Activated T-cell treated with anti-CD3 and anti-CD28 coated beads, Interleukin-2, amount 50 U/mL, for 4 hours (primary cell): Measurements from ENCODE around the gene LRRC63. TPM values are rescaled to one million over a fixed set of nuclear protein-coding genes. Genes with fewer than 3 reads are reported as not detected.

ENCODE experiments used
- ATAC-seq, 2 donors: fragments of 200-7000 bp; cut with Tn5 transposase; one replicate each; pipeline ENCODE4 v1.10.0; 2021
- DNase-seq: peaks from one replicate; pipeline ENCODE4 v3.0.0-alpha.2; 2020
- H3K27me3 Mint-ChIP-seq: one replicate; pipeline ENCODE4 v1.8.0; 2021; ENCODE audit warnings: low read depth, mixed read lengths
- H3K36me3 Mint-ChIP-seq: one replicate; pipeline ENCODE4 v1.8.0; 2022; ENCODE audit warnings: mixed read lengths; ENCODE audit not compliant: insufficient read depth
- H3K4me1 Mint-ChIP-seq: one replicate; pipeline ENCODE4 v1.8.0; 2021; ENCODE audit warnings: low read depth, mixed read lengths
- H3K4me3 Mint-ChIP-seq: one replicate; pipeline ENCODE4 v1.8.0; 2021; ENCODE audit warnings: mild to moderate bottlenecking, moderate library complexity, mixed read lengths
- H3K9me3 Mint-ChIP-seq: one replicate; pipeline ENCODE4 v1.8.0; 2021; ENCODE audit warnings: mixed read lengths
- total RNA-seq, 3 donors: library from RNA; stranded (reverse); gene quantifications; one replicate each; pipeline ENCODE4 v1.2.1, GENCODE V29; 2021

The LRRC63 gene
- total RNA-seq, 3 donors from 2014 or later, result 0.16 TPM; not detected in 2

GRCh38 chr13:46320406-46320805, 108.7 kb downstream of the LRRC63 start:
- no peak for DNase-seq
- peaks cover 28% of the 10 kb centered on the region for H3K4me1 Mint-ChIP-seq
- peaks cover 2% of the 10 kb centered on the region for H3K27me3 Mint-ChIP-seq
- ATAC-seq, result peak in 1 of 2 donors; percentile 20
- H3K4me3 Mint-ChIP-seq, result peak overlapping the region; percentile 78
- peaks cover 7% of the 10 kb centered on the region for H3K36me3 Mint-ChIP-seq
- no peaks in the 10 kb centered on the region for H3K9me3 Mint-ChIP-seq

DNA sequence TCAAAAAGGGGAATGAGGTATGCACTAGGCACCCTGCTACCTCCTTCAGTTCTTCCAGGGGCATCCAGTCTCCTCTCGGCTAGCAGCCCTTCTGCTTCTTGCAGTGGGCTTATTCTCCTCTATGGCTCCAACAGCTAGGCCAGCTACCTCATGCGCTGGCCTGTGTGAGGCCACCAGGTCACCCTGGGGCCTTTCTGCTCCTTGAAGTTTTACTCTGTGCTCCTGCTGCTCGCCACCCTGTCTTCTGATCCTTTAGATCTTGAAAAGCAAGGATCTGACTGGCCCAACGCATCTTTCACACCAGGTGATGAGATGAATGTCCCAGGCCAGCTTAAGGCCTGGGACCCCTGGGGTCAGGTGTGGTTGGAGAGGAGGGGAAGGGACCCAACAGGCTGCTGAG, 109.1 kb downstream of the LRRC63 start:
- Mint-ChIP-seq H3K27me3 (peaks cover 2% of the 10 kb centered on the region), H3K9me3 (no peaks in the 10 kb centered on the region), H3K36me3 (peaks cover 5% of the 10 kb centered on the region), H3K4me1 (peaks cover 26% of the 10 kb centered on the region), H3K4me3 (peak overlapping the region; percentile 78)
- ATAC-seq, result peak; percentile 17 to 25
- DNase-seq, result no peak

DNA sequence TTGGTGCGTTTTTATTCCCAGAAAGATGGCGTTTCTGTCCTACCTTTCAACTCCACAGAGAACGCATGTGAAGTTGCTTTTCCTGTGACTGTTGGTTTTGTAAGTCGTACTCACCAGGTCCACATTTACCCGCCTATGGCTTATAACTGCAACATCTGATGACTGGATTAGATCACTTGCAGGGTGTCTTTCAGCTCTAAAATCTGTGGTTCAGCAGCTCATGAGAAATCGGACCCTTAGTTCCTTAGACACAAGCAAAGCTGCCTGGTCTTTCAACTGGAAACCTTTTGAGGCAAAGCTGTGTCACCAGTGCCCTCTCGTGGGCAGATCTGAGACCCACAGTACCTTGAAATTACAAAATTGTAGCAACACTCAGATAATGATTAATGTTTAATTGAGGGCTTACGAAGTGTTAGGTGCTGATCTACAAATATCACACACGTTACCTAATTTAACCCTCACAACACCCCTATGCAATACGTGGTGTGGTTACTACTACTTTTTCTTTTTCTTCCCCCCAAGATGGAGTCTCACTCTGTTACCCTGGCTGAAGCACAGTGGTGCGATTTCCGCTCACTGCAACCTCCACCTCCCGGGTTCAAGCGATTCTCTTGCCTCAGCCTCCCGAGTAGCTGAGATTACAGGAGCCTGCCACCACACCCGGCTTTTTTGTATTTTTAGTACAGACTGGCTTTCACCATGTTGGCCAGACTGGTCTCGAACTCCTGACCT, 109.9 kb downstream of the LRRC63 start:
- Mint-ChIP-seq H3K27me3 (peaks cover 2% of the 10 kb centered on the region), H3K4me1 (peaks cover 26% of the 10 kb centered on the region), H3K4me3 (peak overlapping the region; percentile 78), H3K36me3 (peaks cover 1% of the 10 kb centered on the region), H3K9me3 (no peaks in the 10 kb centered on the region)
- DNase-seq (peak; percentile 65), ATAC-seq (peak; percentile 88 to 90)

DNA sequence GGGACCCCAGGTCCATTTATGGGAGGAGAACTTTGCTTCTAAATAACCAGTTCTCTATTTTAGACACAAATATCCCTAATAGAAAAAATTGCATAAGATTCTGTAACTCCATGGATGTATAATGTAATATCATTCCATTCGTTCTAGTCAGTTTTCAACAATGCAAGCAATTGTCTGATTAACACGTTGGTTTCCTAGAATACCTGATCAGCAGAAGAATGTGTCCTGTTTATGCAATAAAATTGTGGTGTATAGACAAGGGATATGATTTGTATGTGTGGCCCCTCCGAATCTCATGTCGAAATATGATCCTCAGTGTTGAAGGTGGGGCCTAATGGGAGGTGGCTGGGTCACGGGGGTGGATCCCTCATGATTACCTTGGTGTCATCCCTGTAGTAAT, 113.2 kb downstream of the LRRC63 start:
- no peak for DNase-seq
- no peaks in the 10 kb centered on the region for H3K9me3 Mint-ChIP-seq
- H3K4me3 Mint-ChIP-seq, result no peak overlapping the region
- H3K36me3 Mint-ChIP-seq, result no peaks in the 10 kb centered on the region
- H3K27me3 Mint-ChIP-seq, result peaks cover 10% of the 10 kb centered on the region
- no peak for ATAC-seq
- peaks cover 16% of the 10 kb centered on the region for H3K4me1 Mint-ChIP-seq

Other genes with a start within 250 kb of the LRRC63 start
- gene ZC3H13, start 159.2 kb upstream of the LRRC63 start, total RNA-seq, result 10 to 100 TPM; 52.2 to 59.7 (median 56.1) TPM
- gene CPB2, start 106.9 kb upstream of the LRRC63 start, total RNA-seq, result under 1 TPM; 0.11 to 0.23 (median 0.21) TPM
- 100 to 1,000 TPM; 617 to 663 (median 631) TPM for gene LCP1, start 29.8 kb upstream of the LRRC63 start, total RNA-seq
- 1 to 10 TPM in 2 of 3 donors, under 1 TPM in 1; 0.94 to 1.8 (median 1.1) TPM for gene RUBCNL, start 175.3 kb downstream of the LRRC63 start, total RNA-seq